ENCODE measurements around the gene SNX12. TPM values are rescaled to one million over a fixed set of nuclear protein-coding genes. Genes with fewer than 3 reads are reported as not detected.

SNX12 gene
- total RNA-seq, 1 donor from 2014 or later = 25.0 TPM

DNA sequence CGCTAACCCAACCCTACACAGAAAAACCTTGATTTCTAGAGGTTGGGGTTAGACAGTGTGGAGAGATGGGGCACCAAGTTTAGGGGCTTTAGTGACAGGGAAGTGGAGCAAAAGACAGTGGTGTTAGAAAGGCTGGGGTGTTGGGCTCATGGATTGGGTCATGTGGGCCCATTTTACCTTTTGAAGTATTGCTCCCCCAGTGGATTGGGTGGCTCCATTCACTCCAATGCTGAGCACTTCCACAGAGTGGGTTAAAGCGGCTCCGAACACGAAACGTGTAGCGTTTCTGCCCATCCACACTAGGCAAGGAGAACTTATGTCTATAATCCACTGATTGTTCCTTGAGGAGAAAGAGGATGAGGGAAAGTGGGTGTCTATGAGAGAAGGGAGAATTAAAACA is 40.9 kb upstream of the SNX12 start:
- H3K4me1 ChIP-seq = peaks cover 6% of the 10 kb centered on the region
- intact Hi-C loops (cut with DNase I) = no loop called here
- no peaks in the 10 kb centered on the region for H3K9me3 ChIP-seq
- no peak overlapping the region for H3K27ac ChIP-seq
- no peak for TF ChIP-seq POLR2AphosphoS5 (IDR thresholded peaks at IDR 0.05; ENCODE audit: insufficient read depth in 1 of 2, low read depth in 1 of 2)
- TF ChIP-seq POLR2A (IDR thresholded peaks at IDR 0.05) = no peak
- TF ChIP-seq, protein P1, sequence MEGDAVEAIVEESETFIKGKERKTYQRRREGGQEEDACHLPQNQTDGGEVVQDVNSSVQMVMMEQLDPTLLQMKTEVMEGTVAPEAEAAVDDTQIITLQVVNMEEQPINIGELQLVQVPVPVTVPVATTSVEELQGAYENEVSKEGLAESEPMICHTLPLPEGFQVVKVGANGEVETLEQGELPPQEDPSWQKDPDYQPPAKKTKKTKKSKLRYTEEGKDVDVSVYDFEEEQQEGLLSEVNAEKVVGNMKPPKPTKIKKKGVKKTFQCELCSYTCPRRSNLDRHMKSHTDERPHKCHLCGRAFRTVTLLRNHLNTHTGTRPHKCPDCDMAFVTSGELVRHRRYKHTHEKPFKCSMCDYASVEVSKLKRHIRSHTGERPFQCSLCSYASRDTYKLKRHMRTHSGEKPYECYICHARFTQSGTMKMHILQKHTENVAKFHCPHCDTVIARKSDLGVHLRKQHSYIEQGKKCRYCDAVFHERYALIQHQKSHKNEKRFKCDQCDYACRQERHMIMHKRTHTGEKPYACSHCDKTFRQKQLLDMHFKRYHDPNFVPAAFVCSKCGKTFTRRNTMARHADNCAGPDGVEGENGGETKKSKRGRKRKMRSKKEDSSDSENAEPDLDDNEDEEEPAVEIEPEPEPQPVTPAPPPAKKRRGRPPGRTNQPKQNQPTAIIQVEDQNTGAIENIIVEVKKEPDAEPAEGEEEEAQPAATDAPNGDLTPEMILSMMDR (IDR thresholded peaks at IDR 0.05) = no peak
- no peaks in the 10 kb centered on the region for H3K27me3 ChIP-seq
- H3K36me3 ChIP-seq = no peaks in the 10 kb centered on the region
- no peak for DNase-seq (ENCODE audit: extremely low spot score in 2 of 2)
- no peak overlapping the region for H3K4me3 ChIP-seq

GRCh38 chrX:71107762-71108360 is 39.7 kb upstream of the SNX12 start:
- TF ChIP-seq POLR2A (IDR thresholded peaks at IDR 0.05) = no peak
- TF ChIP-seq POLR2AphosphoS5 (IDR thresholded peaks at IDR 0.05; ENCODE audit: insufficient read depth in 1 of 2, low read depth in 1 of 2) = no peak
- TF ChIP-seq, protein P1 (IDR thresholded peaks at IDR 0.05) = no peak

DNA sequence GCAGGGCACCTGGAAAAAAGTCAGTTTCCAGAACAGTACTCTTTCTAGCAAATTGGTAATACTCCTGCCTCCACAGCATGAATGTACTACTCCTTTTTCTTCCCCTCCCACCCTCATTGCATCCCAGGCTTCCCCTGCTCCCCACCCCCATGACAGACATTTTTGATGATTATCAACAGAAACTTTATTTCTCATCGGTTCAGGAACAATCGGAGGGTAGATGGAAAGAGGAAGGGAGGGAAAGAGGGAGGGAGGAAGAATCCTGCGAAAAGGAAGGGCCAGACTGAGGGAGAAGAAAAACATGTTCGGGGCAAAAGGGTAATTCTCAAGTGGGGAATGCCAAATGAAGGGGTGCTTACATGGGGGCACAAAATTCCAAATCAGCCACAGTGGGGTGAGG is 39.1 kb upstream of the SNX12 start:
- DNase-seq (ENCODE audit: extremely low spot score in 2 of 2) = no peak

More at GRCh38 chrX:71107762-71108360, 39.7 kb upstream of the SNX12 start:
- no peak overlapping the region for H3K4me3 ChIP-seq
- H3K4me1 ChIP-seq = peaks cover 12% of the 10 kb centered on the region
- intact Hi-C loops (cut with DNase I) = no loop called here
- H3K36me3 ChIP-seq = no peaks in the 10 kb centered on the region
- no peak overlapping the region for H3K27ac ChIP-seq
- no peaks in the 10 kb centered on the region for H3K9me3 ChIP-seq
- peaks cover 3% of the 10 kb centered on the region for H3K27me3 ChIP-seq
- DNase-seq (ENCODE audit: extremely low spot score in 2 of 2) = no peak

DNA sequence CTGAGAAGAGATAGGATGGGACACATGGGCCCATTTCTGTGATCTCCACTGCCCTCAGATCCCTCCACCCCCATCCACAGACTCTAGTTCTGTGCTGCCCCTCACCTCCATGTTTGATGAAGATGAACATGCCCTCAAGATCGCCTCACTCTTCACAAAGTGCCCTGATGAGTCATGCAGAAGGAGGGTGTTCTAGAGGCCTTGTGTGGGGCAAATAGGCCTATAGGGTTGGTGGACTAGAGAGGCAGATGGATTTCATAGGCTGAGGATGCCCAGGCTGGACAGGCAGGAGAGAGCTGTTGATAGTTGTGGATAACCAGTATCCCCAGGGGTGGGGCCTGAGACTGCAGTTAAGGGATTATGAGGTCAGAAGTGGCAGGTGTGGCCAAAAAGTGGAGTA is 38.3 kb upstream of the SNX12 start, which contains the start of gene CXorf65:
Gene CXorf65 (minus strand): TSS at position 314 of the 400 bp plus-strand sequence. CDS start 184 bp downstream, at position 130.
- H3K4me1 ChIP-seq = peaks cover 12% of the 10 kb centered on the region
- no peaks in the 10 kb centered on the region for H3K9me3 ChIP-seq
- intact Hi-C loops (cut with DNase I) = no loop called here
- H3K27me3 ChIP-seq = peaks cover 3% of the 10 kb centered on the region
- H3K4me3 ChIP-seq = no peak within 1 kb of the TSS
- no peaks in the 10 kb centered on the region for H3K36me3 ChIP-seq
- no peak for TF ChIP-seq POLR2A (IDR thresholded peaks at IDR 0.05)
- TF ChIP-seq POLR2AphosphoS5 (IDR thresholded peaks at IDR 0.05; ENCODE audit: insufficient read depth in 1 of 2, low read depth in 1 of 2) = no peak
- TF ChIP-seq, protein P1 (IDR thresholded peaks at IDR 0.05) = no peak
- no peak for DNase-seq (ENCODE audit: extremely low spot score in 2 of 2)
- H3K27ac ChIP-seq = no peak within 1 kb of the TSS

More for the DNA sequence above, 39.1 kb upstream of the SNX12 start:
- no peaks in the 10 kb centered on the region for H3K36me3 ChIP-seq
- TF ChIP-seq POLR2A (IDR thresholded peaks at IDR 0.05) (no peak), POLR2AphosphoS5 (IDR thresholded peaks at IDR 0.05; ENCODE audit: insufficient read depth in 1 of 2, low read depth in 1 of 2) (no peak)
- H3K4me3 ChIP-seq = no peak overlapping the region
- no peaks in the 10 kb centered on the region for H3K9me3 ChIP-seq
- H3K4me1 ChIP-seq = peaks cover 12% of the 10 kb centered on the region
- H3K27me3 ChIP-seq = peaks cover 3% of the 10 kb centered on the region
- H3K27ac ChIP-seq = no peak overlapping the region
- intact Hi-C loops (cut with DNase I) = no loop called here

DNA sequence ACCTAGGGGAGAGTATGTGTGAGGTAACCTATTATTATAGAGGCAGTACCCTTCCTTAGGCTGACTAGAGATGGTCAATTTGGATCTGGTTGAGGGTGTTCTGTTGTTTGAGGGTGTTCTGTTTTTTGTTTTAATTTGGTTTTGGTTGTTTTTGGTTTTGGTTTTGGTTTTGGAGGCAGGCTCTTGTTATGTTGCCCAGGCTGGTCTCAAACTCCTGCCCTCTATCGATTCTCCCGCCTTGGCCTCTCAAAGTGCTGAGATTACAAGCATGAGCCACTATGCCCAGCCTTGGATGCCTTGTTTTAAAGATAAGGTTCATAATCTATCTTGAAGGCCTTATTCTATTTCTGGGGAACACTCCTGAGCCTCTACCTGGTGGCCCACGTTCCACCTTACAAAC is 37.5 kb upstream of the SNX12 start:
- Histone ChIP-seq H3K4me3 (no peak overlapping the region), H3K36me3 (no peaks in the 10 kb centered on the region), H3K9me3 (no peaks in the 10 kb centered on the region), H3K4me1 (peaks cover 12% of the 10 kb centered on the region), H3K27me3 (peaks cover 3% of the 10 kb centered on the region), H3K27ac (no peak overlapping the region)
- no peak for DNase-seq (ENCODE audit: extremely low spot score in 2 of 2)
- TF ChIP-seq POLR2A (IDR thresholded peaks at IDR 0.05) (no peak), POLR2AphosphoS5 (IDR thresholded peaks at IDR 0.05; ENCODE audit: insufficient read depth in 1 of 2, low read depth in 1 of 2) (no peak)
- TF ChIP-seq, protein P1 (IDR thresholded peaks at IDR 0.05) = no peak
- intact Hi-C loops (cut with DNase I) = no loop called here
